HG03175 (cell line): ENCODE data around the gene CD80.

ENCODE experiments used
- ATAC-seq: cut with Tn5 transposase; IDR thresholded peaks from one replicate; pipeline ENCODE4 v1.9.1; 2021; ENCODE audit warnings: mild to moderate bottlenecking, moderate library complexity; ENCODE audit not compliant: unreplicated experiment

Gene CD80

GRCh38 chr3:119500265-119500664 lies 59.1 kb downstream of the CD80 start:
- ATAC-seq = no peak

GRCh38 chr3:119498186-119499011 lies 61.0 kb downstream of the CD80 start, which contains the start of gene TIMMDC1:
Gene TIMMDC1, plus strand, starts transcription at chr3:119498547. Its CDS starts 187 bp downstream, at chr3:119498734.
- ATAC-seq = peak; percentile 99

GRCh38 chr3:119497820-119498185 lies 61.6 kb downstream of the CD80 start:
- no peak for ATAC-seq

GRCh38 chr3:119494597-119494996 lies 64.8 kb downstream of the CD80 start:
- no peak for ATAC-seq

GRCh38 chr3:119492810-119493209 lies 66.6 kb downstream of the CD80 start:
- no peak for ATAC-seq

- no peak for ATAC-seq
These were observed 67.3 kb downstream of the CD80 start for GRCh38 chr3:119492128-119492527.

- no peak for ATAC-seq
These were observed 69.3 kb downstream of the CD80 start for GRCh38 chr3:119490153-119490552.

GRCh38 chr3:119485563-119485962 lies 73.9 kb downstream of the CD80 start:
- ATAC-seq = no peak

GRCh38 chr3:119483101-119483500 lies 76.3 kb downstream of the CD80 start:
- no peak for ATAC-seq

- no peak for ATAC-seq
These were observed 78.3 kb downstream of the CD80 start for GRCh38 chr3:119481079-119481478.
